ENCODE measurements around the gene DSN1. TPM values are rescaled to one million over a fixed set of nuclear protein-coding genes. Genes with fewer than 3 reads are reported as not detected.

The DSN1 gene
- total RNA-seq, 1 donor from 2014 or later, result 7.6 TPM

DNA sequence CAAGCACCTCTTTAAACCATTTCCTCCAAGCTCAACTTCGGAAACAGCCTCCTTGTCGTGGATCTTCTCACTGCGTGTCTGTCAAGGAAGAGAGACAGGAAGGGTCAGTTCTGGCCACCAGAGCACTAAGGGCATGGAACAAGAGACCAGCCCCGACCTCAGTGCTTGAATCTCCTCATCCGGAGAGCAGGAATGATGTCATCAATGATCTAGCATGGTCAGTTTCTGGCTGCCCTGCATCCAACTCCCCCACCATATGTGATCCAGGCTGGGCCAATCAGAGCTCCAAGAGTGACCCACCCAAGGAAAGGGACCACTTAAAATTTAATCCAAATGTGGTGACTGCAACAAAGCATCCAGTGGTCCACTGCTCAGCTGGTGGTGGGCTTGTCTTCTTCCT is 23.3 kb upstream of the DSN1 start:
- TF ChIP-seq, protein P1, sequence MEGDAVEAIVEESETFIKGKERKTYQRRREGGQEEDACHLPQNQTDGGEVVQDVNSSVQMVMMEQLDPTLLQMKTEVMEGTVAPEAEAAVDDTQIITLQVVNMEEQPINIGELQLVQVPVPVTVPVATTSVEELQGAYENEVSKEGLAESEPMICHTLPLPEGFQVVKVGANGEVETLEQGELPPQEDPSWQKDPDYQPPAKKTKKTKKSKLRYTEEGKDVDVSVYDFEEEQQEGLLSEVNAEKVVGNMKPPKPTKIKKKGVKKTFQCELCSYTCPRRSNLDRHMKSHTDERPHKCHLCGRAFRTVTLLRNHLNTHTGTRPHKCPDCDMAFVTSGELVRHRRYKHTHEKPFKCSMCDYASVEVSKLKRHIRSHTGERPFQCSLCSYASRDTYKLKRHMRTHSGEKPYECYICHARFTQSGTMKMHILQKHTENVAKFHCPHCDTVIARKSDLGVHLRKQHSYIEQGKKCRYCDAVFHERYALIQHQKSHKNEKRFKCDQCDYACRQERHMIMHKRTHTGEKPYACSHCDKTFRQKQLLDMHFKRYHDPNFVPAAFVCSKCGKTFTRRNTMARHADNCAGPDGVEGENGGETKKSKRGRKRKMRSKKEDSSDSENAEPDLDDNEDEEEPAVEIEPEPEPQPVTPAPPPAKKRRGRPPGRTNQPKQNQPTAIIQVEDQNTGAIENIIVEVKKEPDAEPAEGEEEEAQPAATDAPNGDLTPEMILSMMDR (IDR thresholded peaks at IDR 0.05), result no peak
- Mint-ChIP-seq H3K36me3 (ENCODE audit: unreplicated experiment) (peaks cover 39% of the 10 kb centered on the region), H3K4me1 (ENCODE audit: unreplicated experiment) (no peaks in the 10 kb centered on the region), H3K4me3 (ENCODE audit: unreplicated experiment) (no peak overlapping the region), H3K27ac (ENCODE audit: unreplicated experiment) (no peak overlapping the region), H3K27me3 (ENCODE audit: unreplicated experiment) (no peaks in the 10 kb centered on the region), H3K9me3 (ENCODE audit: unreplicated experiment) (no peaks in the 10 kb centered on the region)
- no peak for DNase-seq (ENCODE audit: extremely low spot score, unreplicated experiment)

GRCh38 chr20:36796117-36796516 is 22.6 kb upstream of the DSN1 start:
- Mint-ChIP-seq H3K4me3 (ENCODE audit: unreplicated experiment) (no peak overlapping the region), H3K9me3 (ENCODE audit: unreplicated experiment) (no peaks in the 10 kb centered on the region), H3K27me3 (ENCODE audit: unreplicated experiment) (no peaks in the 10 kb centered on the region), H3K36me3 (ENCODE audit: unreplicated experiment) (peaks cover 42% of the 10 kb centered on the region), H3K4me1 (ENCODE audit: unreplicated experiment) (no peaks in the 10 kb centered on the region), H3K27ac (ENCODE audit: unreplicated experiment) (no peak overlapping the region)
- TF ChIP-seq, protein P1 (IDR thresholded peaks at IDR 0.05), result no peak
- DNase-seq (ENCODE audit: extremely low spot score, unreplicated experiment), result no peak

GRCh38 chr20:36795691-36796090 is 22.1 kb upstream of the DSN1 start:
- no peak for DNase-seq (ENCODE audit: extremely low spot score, unreplicated experiment)
- Mint-ChIP-seq H3K27ac (ENCODE audit: unreplicated experiment) (no peak overlapping the region), H3K9me3 (ENCODE audit: unreplicated experiment) (no peaks in the 10 kb centered on the region), H3K27me3 (ENCODE audit: unreplicated experiment) (no peaks in the 10 kb centered on the region), H3K4me1 (ENCODE audit: unreplicated experiment) (no peaks in the 10 kb centered on the region), H3K36me3 (ENCODE audit: unreplicated experiment) (peaks cover 39% of the 10 kb centered on the region), H3K4me3 (ENCODE audit: unreplicated experiment) (no peak overlapping the region)
- TF ChIP-seq, protein P1 (IDR thresholded peaks at IDR 0.05), result no peak

GRCh38 chr20:36794116-36794474 is 20.5 kb upstream of the DSN1 start:
- TF ChIP-seq, protein P1 (IDR thresholded peaks at IDR 0.05), result no peak
- DNase-seq (ENCODE audit: extremely low spot score, unreplicated experiment), result no peak
- Mint-ChIP-seq H3K9me3 (ENCODE audit: unreplicated experiment) (no peaks in the 10 kb centered on the region), H3K36me3 (ENCODE audit: unreplicated experiment) (peaks cover 39% of the 10 kb centered on the region), H3K4me3 (ENCODE audit: unreplicated experiment) (no peak overlapping the region), H3K27me3 (ENCODE audit: unreplicated experiment) (no peaks in the 10 kb centered on the region), H3K27ac (ENCODE audit: unreplicated experiment) (no peak overlapping the region), H3K4me1 (ENCODE audit: unreplicated experiment) (no peaks in the 10 kb centered on the region)

- no peak overlapping the region for H3K4me3 Mint-ChIP-seq (ENCODE audit: unreplicated experiment)
- peaks cover 35% of the 10 kb centered on the region for H3K36me3 Mint-ChIP-seq (ENCODE audit: unreplicated experiment)
- no peaks in the 10 kb centered on the region for H3K27me3 Mint-ChIP-seq (ENCODE audit: unreplicated experiment)
- no peak overlapping the region for H3K27ac Mint-ChIP-seq (ENCODE audit: unreplicated experiment)
- H3K9me3 Mint-ChIP-seq (ENCODE audit: unreplicated experiment), result no peaks in the 10 kb centered on the region
- no peaks in the 10 kb centered on the region for H3K4me1 Mint-ChIP-seq (ENCODE audit: unreplicated experiment)
- TF ChIP-seq, protein P1 (IDR thresholded peaks at IDR 0.05), result no peak
- DNase-seq (ENCODE audit: extremely low spot score, unreplicated experiment), result no peak
These were observed 19.9 kb upstream of the DSN1 start for GRCh38 chr20:36793294-36794115.
